K562 (cell line): Measurements from ENCODE around the gene ZBTB39. TPM values are rescaled to one million over a fixed set of nuclear protein-coding genes. Genes with fewer than 3 reads are reported as not detected.

Experiments
- CREM ChIP-seq: IDR thresholded peaks from 2 replicates; pipeline ENCODE4 v1.6.1; 2014; ENCODE audit warnings: antibody characterized with exemption, low read depth
- EP400 ChIP-seq: fragments of 450-650 bp; IDR thresholded peaks from 2 replicates; pipeline ENCODE4 v1.6.1; 2017; ENCODE audit warnings: antibody characterized with exemption, mild to moderate bottlenecking, moderate library complexity
- FOXJ2 ChIP-seq: fragments of 200-800 bp; sonication (Bioruptor generic); IDR thresholded peaks from 2 replicates; pipeline ENCODE4 v1.6.1; 2016; ENCODE audit warnings: missing genetic modification characterization, missing compliant biosample characterization
- KDM4B ChIP-seq, 2 experiments: fragments of 450-650 bp in 1 of 2; sonication (generic) in 1 of 2; IDR thresholded peaks; 2 replicates each; pipeline ENCODE4 v1.6.1; 2016 to 2017; ENCODE audit warnings: borderline replicate concordance in 2 of 2, antibody characterized with exemption in 1 of 2, low read depth in 1 of 2, mild to moderate bottlenecking in 1 of 2
- KLF1 ChIP-seq: fragments of 450-650 bp; IDR thresholded peaks from 2 replicates; pipeline ENCODE4 v1.6.1; 2016; ENCODE audit warnings: missing genetic modification characterization, missing compliant biosample characterization
- MEIS2 ChIP-seq: fragments of 450-650 bp; IDR thresholded peaks from 2 replicates; pipeline ENCODE4 v1.6.1; 2014; ENCODE audit warnings: mild to moderate bottlenecking; ENCODE audit not compliant: partially characterized antibody
- MYNN ChIP-seq, 2 experiments: sonication (generic); formaldehyde crosslinking in 1 of 2; IDR thresholded peaks; 2 replicates each; pipeline versions ENCODE4 v1.5.0 to v1.6.1; 2016 to 2020; ENCODE audit warnings: antibody characterized with exemption in 1 of 2, missing genetic modification reagents in 1 of 2
- PHF21A ChIP-seq: fragments of 450-650 bp; IDR thresholded peaks from 2 replicates; pipeline ENCODE4 v1.6.1; 2017; ENCODE audit warnings: low read depth, borderline replicate concordance
- RNF2 ChIP-seq: sonication (generic); IDR thresholded peaks from 2 replicates; pipeline ENCODE4 v1.6.1; 2016
- RNF219 ChIP-seq: fragments of 250-450 bp; sonication (Bioruptor Pico); IDR thresholded peaks from 2 replicates; pipeline ENCODE4 v1.5.0; 2022; ENCODE audit warnings: mild to moderate bottlenecking
- SNRNP70 ChIP-seq: fragments of 200-400 bp; formaldehyde crosslinking; optimal IDR thresholded peaks from 2 replicates; pipeline ENCODE3; 2017; ENCODE audit warnings: low read depth, low read length
- ZEB2 ChIP-seq: fragments of 450-650 bp; IDR thresholded peaks from 2 replicates; pipeline ENCODE4 v1.6.1; 2016
- ZNF280B ChIP-seq: fragments of 250-450 bp; sonication (Bioruptor Pico); IDR thresholded peaks from 2 replicates; pipeline ENCODE4 v1.5.1; 2021; ENCODE audit warnings: mild to moderate bottlenecking
- ZNF586 ChIP-seq: fragments of 450-650 bp; formaldehyde crosslinking; conservative IDR thresholded peaks from 2 replicates; pipeline ENCODE4 v1.4.0; 2020; ENCODE audit warnings: mild to moderate bottlenecking, moderate library complexity
- ZNF592 ChIP-seq: fragments of 450-650 bp; IDR thresholded peaks from 2 replicates; pipeline ENCODE4 v1.6.1; 2017; ENCODE audit warnings: antibody characterized with exemption, mild to moderate bottlenecking
- ZNF77 ChIP-seq: fragments of 250-450 bp; sonication (Bioruptor Pico); IDR thresholded peaks from 2 replicates; pipeline ENCODE4 v1.5.0; 2020
- polyA plus RNA-seq, 8 experiments: library from polyadenylated mRNA; depleted of rRNA in 4 of 8; stranded (reverse) in 5 of 8; unstranded in 3 of 8; fragments of >200 nt; fragmentation: Nextera tagmentation in 2 of 8; fragmentation: Illumina TruSeq in 1 of 8; extraction: Ambion mirVana in 2 of 8; extraction: Trizol in 1 of 8; gene quantifications; 2 replicates each; pipeline versions ENCODE4 v1.2.1 to v1.2.3, GENCODE V29; 2011 to 2014; ENCODE audit warnings: inconsistent platforms in 1 of 8, missing spikeins in 1 of 8
- total RNA-seq, 7 experiments: library from RNA; depleted of rRNA in 6 of 7; stranded (reverse); fragments of >200 nt in 6 of 7; fragmentation: Illumina TruSeq in 2 of 7; extraction: Trizol in 2 of 7; gene quantifications; 2 replicates each; pipeline versions ENCODE4 v1.2.1 to v1.2.3, GENCODE V29; 2011 to 2021; ENCODE audit warnings: low replicate concordance in 1 of 7
- TF ChIP-seq, protein P1 (sequence below): fragments of 450-650 bp; IDR thresholded peaks from 2 replicates; pipeline ENCODE4 v1.6.1; 2018; ENCODE audit warnings: mild to moderate bottlenecking, low read depth; ENCODE audit not compliant: partially characterized antibody
- TF ChIP-seq, protein P2 (sequence below): fragments of 250-450 bp; sonication (Bioruptor Pico); IDR thresholded peaks from 2 replicates; pipeline ENCODE4 v1.6.1; 2021; ENCODE audit warnings: mild to moderate bottlenecking

Gene ZBTB39
- total and polyA plus RNA-seq, 9 of the 15 experiments (the other 6 are each of a cell fraction or from before 2014, with no cell fraction given), result 3.3 to 13.3 (median 8.6) TPM

DNA sequence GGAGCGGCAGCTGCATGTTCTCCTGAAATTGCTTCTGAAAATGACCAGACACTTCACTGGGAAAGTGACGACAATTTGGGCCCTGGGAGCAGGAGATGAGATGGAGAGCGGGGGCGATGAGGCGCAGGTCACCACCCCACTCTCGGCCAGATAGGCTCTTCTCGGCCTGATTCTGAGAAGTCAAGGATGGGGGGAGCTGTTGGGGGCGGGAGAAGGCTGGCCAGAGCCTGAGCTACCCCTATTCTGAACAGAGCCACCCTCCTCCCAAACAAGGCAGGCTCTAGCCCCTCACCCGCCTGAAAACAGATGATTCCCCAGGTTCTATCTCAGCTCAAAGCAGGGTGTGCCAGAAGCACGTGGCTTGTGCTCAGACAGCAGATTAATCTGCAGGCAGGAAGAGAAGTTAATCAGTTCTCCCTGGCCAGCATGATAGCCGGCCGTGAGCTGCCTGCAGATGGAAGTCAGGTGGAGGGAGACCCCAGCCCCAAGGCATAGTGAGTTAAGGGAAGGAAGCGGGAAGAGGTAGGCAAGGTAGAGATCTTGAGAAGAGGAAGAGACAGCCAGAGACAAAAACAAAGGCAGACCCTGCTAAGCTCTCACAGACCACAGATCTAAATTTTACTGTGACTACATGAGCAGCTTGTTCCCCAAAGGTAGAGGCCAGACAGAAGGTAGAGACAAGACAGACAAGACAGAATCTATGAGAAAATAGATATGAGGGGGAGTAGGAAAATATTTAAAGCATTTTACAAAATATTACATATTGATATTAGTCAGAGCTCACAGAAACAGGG lies 20.9 kb upstream of the ZBTB39 start (continued):
- TF ChIP-seq ZNF592, result peak; percentile 56; the same call in 1 of the 2 replicates
- no peak for TF ChIP-seq MYNN (IDR thresholded peaks at IDR 0.05)
- TF ChIP-seq MYNN (CRISPR knock-in tag; IDR thresholded peaks at IDR 0.05), result no peak
- peak; percentile 62; the same call in 1 of the 2 replicates for TF ChIP-seq EP400
- no peak for TF ChIP-seq FOXJ2 (tag)
- no peak for TF ChIP-seq KLF1 (tag)
- TF ChIP-seq ZNF77 (CRISPR knock-in tag), result no peak
- no peak for TF ChIP-seq SNRNP70
- TF ChIP-seq ZEB2, result no peak
- no peak for TF ChIP-seq RNF2
- TF ChIP-seq RNF219, result no peak
- TF ChIP-seq KDM4B (IDR thresholded peaks at IDR 0.05; ENCODE audit: borderline replicate concordance in 2 of 2, low read depth in 1 of 2), result 0 out of 4 replicates have a peak, but pooled peaks of 1 of the 2 experiments have one; percentile 42
- TF ChIP-seq CREM, result peak; percentile 66
- TF ChIP-seq ZNF280B (CRISPR knock-in tag), result no peak
- TF ChIP-seq, protein P1, sequence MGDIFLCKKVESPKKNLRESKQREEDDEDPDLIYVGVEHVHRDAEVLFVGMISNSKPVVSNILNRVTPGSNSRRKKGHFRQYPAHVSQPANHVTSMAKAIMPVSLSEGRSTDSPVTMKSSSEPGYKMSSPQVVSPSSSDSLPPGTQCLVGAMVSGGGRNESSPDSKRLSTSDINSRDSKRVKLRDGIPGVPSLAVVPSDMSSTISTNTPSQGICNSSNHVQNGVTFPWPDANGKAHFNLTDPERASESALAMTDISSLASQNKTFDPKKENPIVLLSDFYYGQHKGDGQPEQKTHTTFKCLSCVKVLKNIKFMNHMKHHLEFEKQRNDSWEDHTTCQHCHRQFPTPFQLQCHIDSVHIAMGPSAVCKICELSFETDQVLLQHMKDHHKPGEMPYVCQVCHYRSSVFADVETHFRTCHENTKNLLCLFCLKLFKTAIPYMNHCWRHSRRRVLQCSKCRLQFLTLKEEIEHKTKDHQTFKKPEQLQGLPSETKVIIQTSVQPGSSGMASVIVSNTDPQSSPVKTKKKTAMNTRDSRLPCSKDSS, result no peak
- TF ChIP-seq MEIS2, result peak; percentile 65
- TF ChIP-seq, protein P2, sequence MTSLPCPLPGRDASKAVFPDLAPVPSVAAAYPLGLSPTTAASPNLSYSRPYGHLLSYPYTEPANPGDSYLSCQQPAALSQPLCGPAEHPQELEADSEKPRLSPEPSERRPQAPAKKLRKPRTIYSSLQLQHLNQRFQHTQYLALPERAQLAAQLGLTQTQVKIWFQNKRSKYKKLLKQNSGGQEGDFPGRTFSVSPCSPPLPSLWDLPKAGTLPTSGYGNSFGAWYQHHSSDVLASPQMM (CRISPR knock-in tag), result no peak
- TF ChIP-seq PHF21A, result no peak
- TF ChIP-seq ZNF586 (CRISPR knock-in tag), result no peak
